NCI-H2171 (cell line): ENCODE measurements around the gene MAGEA2B.
"Not testable (repeated sequence)": the region's sequence is repeated elsewhere in the genome, so short reads cannot be mapped to it uniquely, and the experiment has no call there.

Source experiments
- DNase-seq: peaks from one replicate; lab custom pipeline; 2025; lab: John Stamatoyannopoulos, UW

MAGEA2B gene

GRCh38 chrX:152758918-152759317, 44.5 kb downstream of the MAGEA2B start, which contains the start of gene CSAG3:
Gene CSAG3, plus strand, starts transcription at chrX:152759218.
- not testable (repeated sequence) for DNase-seq

DNA sequence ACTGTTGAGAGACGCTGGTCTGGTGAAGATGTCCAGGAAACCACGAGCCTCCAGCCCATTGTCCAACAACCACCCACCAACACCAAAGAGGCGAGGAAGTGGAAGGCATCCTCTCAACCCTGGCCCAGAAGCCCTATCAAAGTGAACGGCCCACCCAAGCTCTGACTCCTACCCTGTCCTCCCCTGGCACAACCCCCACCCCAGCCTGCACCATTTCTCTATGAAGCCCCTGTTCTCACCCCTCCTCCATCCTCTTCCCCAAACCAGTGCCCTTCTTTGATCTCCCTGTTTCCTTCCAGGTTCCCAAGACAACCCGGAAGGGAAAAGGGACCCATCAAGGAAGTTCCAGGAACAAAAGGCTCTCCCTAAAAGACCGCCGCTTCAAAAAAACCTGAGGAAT, 45.1 kb downstream of the MAGEA2B start:
- DNase-seq = not testable (repeated sequence)

DNA sequence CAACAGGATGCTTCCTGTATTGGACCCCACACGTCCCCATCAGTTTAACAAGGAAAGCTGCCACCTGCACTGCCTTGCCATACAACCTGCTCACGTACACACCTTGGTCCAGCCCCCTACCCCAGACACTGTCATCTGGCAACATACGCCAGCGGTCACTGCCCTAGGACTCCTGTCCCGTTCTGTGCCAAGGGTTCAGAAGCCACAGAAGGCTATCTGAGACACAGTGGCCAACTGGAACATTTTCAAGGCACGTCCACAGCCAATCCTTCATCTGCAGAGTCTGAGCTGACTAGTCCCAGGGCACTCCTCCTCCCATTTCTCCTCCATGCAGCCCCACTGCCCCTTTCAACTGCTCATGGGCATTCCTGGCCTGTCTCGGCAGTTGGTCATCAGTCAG, 47.2 kb downstream of the MAGEA2B start:
- DNase-seq = not testable (repeated sequence)

DNA sequence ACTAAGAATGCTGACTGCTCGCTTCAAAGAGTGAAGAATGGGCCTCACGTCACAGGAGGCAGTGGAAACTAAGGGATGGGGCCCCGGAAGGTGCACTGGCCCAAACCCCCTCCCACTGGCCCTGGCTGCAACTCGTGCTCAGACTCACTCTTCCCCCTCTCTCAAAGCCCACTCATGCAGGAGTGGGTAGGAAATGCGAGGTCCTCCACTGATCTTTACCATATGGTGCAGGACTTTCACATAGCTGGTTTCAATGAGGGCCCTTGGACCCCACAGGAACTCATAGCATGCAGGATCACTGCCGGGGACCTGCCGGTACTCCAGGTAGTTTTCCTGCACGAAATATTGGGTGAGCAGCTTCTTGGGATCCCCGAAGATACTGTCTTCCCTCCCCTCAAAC, 52.1 kb downstream of the MAGEA2B start:
- not testable (repeated sequence) for DNase-seq
